ENCODE data around the gene H1-8. TPM values are rescaled to one million over a fixed set of nuclear protein-coding genes. Genes with fewer than 3 reads are reported as not detected.
A peak's percentile ranks its signal among the peaks of the same experiment; 100 is the strongest.
"Not testable (repeated sequence)": the region's sequence is repeated elsewhere in the genome, so short reads cannot be mapped to it uniquely, and the experiment has no call there.

The H1-8 gene
- total RNA-seq, 1 donor from 2014 or later = not detected

GRCh38 chr3:129514110-129514509, 28.9 kb upstream of the H1-8 start:
- TF ChIP-seq CTCF (IDR thresholded peaks at IDR 0.05; ENCODE audit: borderline replicate concordance) = no peak
- intact Hi-C loops (cut with micrococcal nuclease) = no loop called here
- Histone ChIP-seq H3K27me3 (ENCODE audit: low read depth) (no peaks in the 10 kb centered on the region), H3K27ac (replicated peaks) (peak overlapping the region; percentile 62), H3K9me3 (replicated peaks) (no peaks in the 10 kb centered on the region), H3K4me3 (no peak overlapping the region), H3K36me3 (peaks cover 33% of the 10 kb centered on the region), H3K4me1 (peaks cover 18% of the 10 kb centered on the region)
- no peak for DNase-seq

- intact Hi-C loops (cut with micrococcal nuclease) = no loop called here
- no peaks in the 10 kb centered on the region for H3K27me3 ChIP-seq (ENCODE audit: low read depth)
- H3K36me3 ChIP-seq = peaks cover 32% of the 10 kb centered on the region
- TF ChIP-seq CTCF (IDR thresholded peaks at IDR 0.05; ENCODE audit: borderline replicate concordance) = no peak
- H3K4me3 ChIP-seq = no peak overlapping the region
- peak overlapping the region; percentile 62 for H3K27ac ChIP-seq (replicated peaks)
- H3K9me3 ChIP-seq (replicated peaks) = no peaks in the 10 kb centered on the region
- DNase-seq = no peak
- peaks cover 18% of the 10 kb centered on the region for H3K4me1 ChIP-seq
These were observed 28.4 kb upstream of the H1-8 start for GRCh38 chr3:129514563-129514962.

GRCh38 chr3:129515108-129515820, 27.7 kb upstream of the H1-8 start:
- DNase-seq; H3K9me3 ChIP-seq (replicated peaks); intact Hi-C loops (cut with micrococcal nuclease); H3K27ac ChIP-seq (replicated peaks); H3K4me3 ChIP-seq; H3K27me3 ChIP-seq (ENCODE audit: low read depth): not testable (repeated sequence)
- Histone ChIP-seq H3K4me1 (peaks cover 18% of the 10 kb centered on the region), H3K36me3 (peaks cover 32% of the 10 kb centered on the region)

- H3K36me3 ChIP-seq = peaks cover 32% of the 10 kb centered on the region
- intact Hi-C loops (cut with micrococcal nuclease); DNase-seq; H3K9me3 ChIP-seq (replicated peaks); H3K27me3 ChIP-seq (ENCODE audit: low read depth); H3K27ac ChIP-seq (replicated peaks); H3K4me3 ChIP-seq: not testable (repeated sequence)
- peaks cover 11% of the 10 kb centered on the region for H3K4me1 ChIP-seq
These were observed 27.0 kb upstream of the H1-8 start for GRCh38 chr3:129515821-129516432.

GRCh38 chr3:129517516-129517915, 25.5 kb upstream of the H1-8 start:
- no peak for DNase-seq
- Histone ChIP-seq H3K4me1 (peaks cover 5% of the 10 kb centered on the region), H3K27ac (replicated peaks) (no peak overlapping the region), H3K27me3 (ENCODE audit: low read depth) (no peaks in the 10 kb centered on the region), H3K36me3 (peaks cover 30% of the 10 kb centered on the region), H3K4me3 (no peak overlapping the region), H3K9me3 (replicated peaks) (no peaks in the 10 kb centered on the region)
- intact Hi-C loops (cut with micrococcal nuclease) = no loop called here
- no peak for TF ChIP-seq CTCF (IDR thresholded peaks at IDR 0.05; ENCODE audit: borderline replicate concordance)

- no peak for DNase-seq
- Histone ChIP-seq H3K9me3 (replicated peaks) (no peaks in the 10 kb centered on the region), H3K4me1 (peaks cover 5% of the 10 kb centered on the region), H3K27me3 (ENCODE audit: low read depth) (no peaks in the 10 kb centered on the region), H3K4me3 (no peak overlapping the region), H3K27ac (replicated peaks) (no peak overlapping the region), H3K36me3 (peaks cover 24% of the 10 kb centered on the region)
- TF ChIP-seq CTCF (IDR thresholded peaks at IDR 0.05; ENCODE audit: borderline replicate concordance) = no peak
- intact Hi-C loops (cut with micrococcal nuclease) = no loop called here
These were observed 24.9 kb upstream of the H1-8 start for GRCh38 chr3:129518038-129518561.
